HepG2 (cell line): ENCODE measurements around the gene GCNT2. TPM values are rescaled to one million over a fixed set of nuclear protein-coding genes. Genes with fewer than 3 reads are reported as not detected.
"Not testable (repeated sequence)": the region's sequence is repeated elsewhere in the genome, so short reads cannot be mapped to it uniquely, and the experiment has no call there.

Experiments used
- ATAC-seq: fragments of 200-7000 bp; cut with Tn5 transposase; 3 replicates; pipeline ENCODE4 v1.9.1; 2020; ENCODE audit warnings: mild to moderate bottlenecking, moderate library complexity
- BruUV-seq: library from RNA; stranded (reverse); fragments of 400-500 nt; replicated peaks from 2 replicates; lab custom pipeline; 2021; lab: Mats Ljungman, UMichigan
- CTCF ChIA-PET: fragments of 300-600 bp; formaldehyde crosslinking; extraction: SDS; loops from one replicate; lab custom pipeline; 2021; ENCODE audit warnings: low total read pairs, inconsistent platforms, low intra/inter-chr PET ratio; lab: Yijun Ruan, JAX
- POLR2A ChIA-PET: fragments of 350-600 bp; sonication (Branson Sonifier 250); formaldehyde crosslinking; loops from one replicate; lab custom pipeline; 2020; ENCODE audit warnings: antibody characterized with exemption, inconsistent platforms; lab: Yijun Ruan, JAX
- DNase-seq: peaks from one replicate; pipeline ENCODE4 v3.0.0-alpha.2; 2015; ENCODE audit warnings: low spot score
- FAIRE-seq: peaks from 3 replicates; lab custom pipeline; 2011; peaks lifted over from hg19 to GRCh38; lab: Jason Lieb, UNC
- H2AFZ ChIP-seq: one replicate; pipeline ENCODE4 v1.6.1; 2011; ENCODE audit warnings: low read length, inconsistent platforms
- H3K27ac ChIP-seq: fragments of 300-600 bp; 3 replicates; pipeline ENCODE4 v1.8.0; 2011; ENCODE audit warnings: mixed run types, mild to moderate bottlenecking, mixed read lengths, low read length, inconsistent platforms; ENCODE audit not compliant: insufficient read depth; ENCODE audit errors: extremely low read length
- H3K27me3 ChIP-seq, 2 experiments: fragments of 200-600 bp in 1 of 2; 2 replicates in 1 of 2; 3 replicates in 1 of 2; pipeline versions ENCODE4 v1.6.0 to v1.8.0; 2011; ENCODE audit warnings: low read length in 2 of 2, mild to moderate bottlenecking in 2 of 2, moderate library complexity in 2 of 2, inconsistent platforms in 1 of 2; ENCODE audit not compliant: insufficient read depth in 2 of 2, control insufficient read depth in 1 of 2
- H3K36me3 ChIP-seq, 2 experiments: fragments of 200-600 bp in 1 of 2; replicated peaks in 1 of 2; 2 replicates in 1 of 2; 3 replicates in 1 of 2; pipeline versions ENCODE4 v1.5.1 to v1.8.0; 2011; ENCODE audit warnings: low read length in 2 of 2, inconsistent platforms in 1 of 2; ENCODE audit not compliant: insufficient read depth in 2 of 2, control insufficient read depth in 1 of 2
- H3K4me1 ChIP-seq: 2 replicates; pipeline ENCODE4 v1.5.1; 2012; ENCODE audit warnings: low read length, inconsistent platforms; ENCODE audit not compliant: insufficient read depth
- H3K4me2 ChIP-seq: 2 replicates; pipeline ENCODE4 v1.6.0; 2011; ENCODE audit warnings: low read depth, low read length, inconsistent platforms
- H3K4me3 ChIP-seq, 3 experiments: fragments of 200-600 bp in 1 of 3; sonication (generic), shearing (Covaris generic) in 1 of 3; replicated peaks in 1 of 3; 2 replicates each; pipeline ENCODE4 v1.5.1; 2011 to 2016; ENCODE audit warnings: low read length in 3 of 3, inconsistent platforms in 2 of 3, low read depth in 2 of 3, mild to moderate bottlenecking in 2 of 3, control low read depth in 1 of 3, mixed read lengths in 1 of 3; ENCODE audit not compliant: insufficient read depth in 1 of 3
- H3K79me2 ChIP-seq: one replicate; pipeline ENCODE4 v1.6.1; 2011; ENCODE audit warnings: low read length, inconsistent platforms; ENCODE audit not compliant: insufficient read depth
- H3K9ac ChIP-seq: 2 replicates; pipeline ENCODE4 v1.6.0; 2011; ENCODE audit warnings: mild to moderate bottlenecking, low read depth, low read length, inconsistent platforms; ENCODE audit not compliant: insufficient read depth
- H3K9me3 ChIP-seq: 2 replicates; pipeline ENCODE4 v1.5.1; 2012; ENCODE audit warnings: mild to moderate bottlenecking, low read length
- H4K20me1 ChIP-seq: 2 replicates; pipeline ENCODE4 v1.6.0; 2011; ENCODE audit warnings: inconsistent platforms, mild to moderate bottlenecking, low read length, moderate library complexity; ENCODE audit not compliant: insufficient read depth
- CEBPB ChIP-seq: IDR thresholded peaks from 2 replicates; pipeline ENCODE4 v1.6.1; 2011; ENCODE audit warnings: low read depth, low read length, improper control_type of control experiment, borderline replicate concordance
- CEBPG ChIP-seq: IDR thresholded peaks from 2 replicates; pipeline ENCODE4 v1.6.1; 2016
- HMG20B ChIP-seq: conservative IDR thresholded peaks from 2 replicates; pipeline ENCODE4 v1.6.1; 2016; ENCODE audit warnings: missing genetic modification reagents, missing compliant biosample characterization
- MAFK ChIP-seq, 2 experiments: IDR thresholded peaks in 1 of 2; conservative IDR thresholded peaks in 1 of 2; 2 replicates each; pipeline ENCODE4 v1.6.1; 2011; ENCODE audit warnings: improper control_type of control experiment in 2 of 2, low read length in 2 of 2
- NFYB ChIP-seq: sonication (generic); formaldehyde crosslinking; IDR thresholded peaks from 2 replicates; pipeline ENCODE4 v1.4.0; 2020; ENCODE audit warnings: missing genetic modification reagents
- NFYC ChIP-seq: IDR thresholded peaks from 2 replicates; pipeline ENCODE4 v1.6.1; 2016; ENCODE audit warnings: missing genetic modification reagents, missing compliant biosample characterization
- POLR2A ChIP-seq, 2 experiments: IDR thresholded peaks; 2 replicates each; pipeline ENCODE4 v1.6.1; 2011; ENCODE audit warnings: low read depth in 2 of 2, low read length in 2 of 2, mild to moderate bottlenecking in 1 of 2, moderate library complexity in 1 of 2; ENCODE audit not compliant: insufficient read depth in 1 of 2
- SSRP1 ChIP-seq: IDR thresholded peaks from 2 replicates; pipeline ENCODE4 v1.6.1; 2016; ENCODE audit warnings: control low read depth
- ZMYM4 ChIP-seq: sonication (generic); formaldehyde crosslinking; IDR thresholded peaks from 2 replicates; pipeline ENCODE4 v1.8.1; 2023; ENCODE audit warnings: mild to moderate bottlenecking, missing genetic modification reagents
- ZNF260 ChIP-seq: sonication (generic); formaldehyde crosslinking; IDR thresholded peaks from 2 replicates; pipeline ENCODE4 v1.4.0; 2020; ENCODE audit warnings: missing genetic modification reagents, low read depth, mild to moderate bottlenecking, borderline replicate concordance
- ZNF264 ChIP-seq: sonication (generic); formaldehyde crosslinking; IDR thresholded peaks from 2 replicates; pipeline ENCODE4 v1.4.0; 2020; ENCODE audit warnings: missing genetic modification reagents
- ZNF777 ChIP-seq: sonication (generic); formaldehyde crosslinking; IDR thresholded peaks from 2 replicates; pipeline ENCODE4 v1.4.0; 2020; ENCODE audit warnings: missing genetic modification reagents
- WGBS: methylation state at CpG from one replicate; pipeline ENCODE4 v1.1.6; 2017; ENCODE audit warnings: low lambda C conversion rate; 5-methylcytosine and 5-hydroxymethylcytosine counted together
- in situ Hi-C: cut with HindIII; loops from 2 replicates; pipeline ENCODE4 v1.10.0; 2017; ENCODE audit warnings: low pct_unique_long_range_greater_than_20kb; ENCODE audit not compliant: extremely low pct_ligation_motif_present
- intact Hi-C: fragments of 100-400 bp; cut with micrococcal nuclease; formaldehyde crosslinking; loops from one replicate; pipeline ENCODE4 v1.10.0; 2022; ENCODE audit not compliant: unreplicated experiment
- polyA plus RNA-seq, 8 experiments: library from polyadenylated mRNA; depleted of rRNA in 3 of 8; stranded (reverse) in 7 of 8; unstranded in 1 of 8; fragments of >200 nt; fragmentation: Illumina TruSeq in 4 of 8; extraction: Trizol in 4 of 8; gene quantifications; 2 replicates each; pipeline versions ENCODE4 v1.2.1 to v1.2.3, GENCODE V29; 2011 to 2016; ENCODE audit warnings: low read depth in 4 of 8, missing spikeins in 1 of 8, mixed read lengths in 1 of 8; ENCODE audit not compliant: insufficient read depth in 1 of 8
- total RNA-seq, 5 experiments: library from RNA; depleted of rRNA; stranded (reverse); fragments of >200 nt; fragmentation: Illumina TruSeq; extraction: Trizol; gene quantifications; 2 replicates each; pipeline ENCODE4 v1.2.3, GENCODE V29; 2016; ENCODE audit warnings: low read depth in 1 of 5
- TF ChIP-seq, protein P1 (sequence below): sonication (generic); formaldehyde crosslinking; conservative IDR thresholded peaks from 2 replicates; pipeline ENCODE4 v1.8.0; 2022; ENCODE audit warnings: mild to moderate bottlenecking, moderate library complexity, missing genetic modification reagents
- TF ChIP-seq, protein P2 (sequence below): IDR thresholded peaks from 2 replicates; pipeline ENCODE4 v1.6.1; 2016
- TF ChIP-seq, protein P3 (sequence below): IDR thresholded peaks from 2 replicates; pipeline ENCODE4 v1.6.1; 2018; ENCODE audit warnings: missing genetic modification reagents

GCNT2 gene
- total and polyA plus RNA-seq, 2 of the 13 experiments (the other 11 are each of a cell fraction or from before 2014, with no cell fraction given): 11.8 to 31.9 TPM

DNA sequence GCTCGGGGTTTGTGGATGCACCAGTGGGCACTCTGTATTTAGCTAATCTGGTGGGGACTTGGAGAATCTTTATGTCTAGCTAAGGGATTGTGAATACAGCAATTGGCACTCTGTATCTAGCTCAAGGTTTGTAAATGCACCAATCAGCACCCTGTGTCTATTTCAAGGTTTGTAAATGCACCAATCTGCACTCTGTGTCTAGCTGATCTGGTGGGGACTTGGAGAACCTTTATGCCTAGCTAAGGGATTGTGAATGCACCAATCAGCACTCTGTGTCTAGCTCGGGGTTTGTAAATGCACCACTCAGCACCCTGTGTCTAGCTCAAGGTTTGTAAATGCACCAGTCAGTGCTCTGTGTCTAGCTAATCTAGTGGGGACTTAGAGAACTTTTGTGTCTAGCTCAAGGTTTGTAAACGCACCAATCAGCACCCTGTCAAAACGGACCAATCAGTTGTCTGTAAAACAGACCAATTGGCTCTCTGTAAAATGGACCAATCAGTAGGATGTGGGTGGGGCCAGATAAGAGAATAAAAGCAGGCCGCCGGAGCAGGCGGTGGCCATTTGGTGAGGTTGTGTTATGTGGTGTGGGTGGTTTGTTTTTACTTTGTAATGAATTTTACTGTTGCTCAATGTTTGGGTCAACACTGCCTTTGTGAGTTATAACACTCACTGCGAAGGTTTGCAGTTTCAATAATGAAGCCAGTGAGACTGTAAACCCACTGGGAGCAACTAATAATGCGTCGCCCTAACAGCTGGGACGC is 139.5 kb downstream of the GCNT2 start:
- H3K27ac ChIP-seq, H3K4me3 ChIP-seq, H3K9me3 ChIP-seq, H3K27me3 ChIP-seq, H3K36me3 ChIP-seq, H3K4me1 ChIP-seq, intact Hi-C loops, FAIRE-seq, CTCF ChIA-PET, BruUV-seq, H2AFZ ChIP-seq, in situ Hi-C loops, H3K79me2 ChIP-seq, H3K9ac ChIP-seq, H4K20me1 ChIP-seq: not testable (repeated sequence)
- 40% methylated on average over 11 of the region's 11 CpGs for WGBS
- peak; percentile 66 for ATAC-seq
- POLR2A ChIA-PET: interaction anchor here (1.0 to 1.5 kb wide), 4 partner anchors 34 to 182 kb away, joined by 3 to 5 read pairs (median 4); partner anchors contain the start of genes PAK1IP1 and TMEM14B
- peak; percentile 6 for DNase-seq
- TF ChIP-seq NFYB (CRISPR knock-in tag) (peak; percentile 76), NFYC (CRISPR knock-in tag) (peak; percentile 65), ZMYM4 (CRISPR knock-in tag) (peak; percentile 34; the same call in 1 of the 2 replicates), CEBPG (0 out of 2 replicates have a peak, but pooled peaks have one; percentile 25), MAFK (conservative IDR thresholded peaks at IDR 0.05 in 1 of 2, IDR thresholded peaks at IDR 0.05 in 1 of 2; ENCODE audit: low read length in 2 of 2) (peak in 1 of 2 experiments; percentile 0; a peak in 1 of 4 replicates), POLR2A (IDR thresholded peaks at IDR 0.05; ENCODE audit: insufficient read depth in 1 of 2, low read depth in 2 of 2, low read length in 2 of 2) (peak in 1 of 2 experiments; percentile 44; a peak in 1 of 4 replicates), CEBPB (peak; percentile 53; the same call in 1 of the 2 replicates)
- H3K4me2 ChIP-seq: peak overlapping the region; percentile 35; the same call in 1 of the 2 replicates

DNA sequence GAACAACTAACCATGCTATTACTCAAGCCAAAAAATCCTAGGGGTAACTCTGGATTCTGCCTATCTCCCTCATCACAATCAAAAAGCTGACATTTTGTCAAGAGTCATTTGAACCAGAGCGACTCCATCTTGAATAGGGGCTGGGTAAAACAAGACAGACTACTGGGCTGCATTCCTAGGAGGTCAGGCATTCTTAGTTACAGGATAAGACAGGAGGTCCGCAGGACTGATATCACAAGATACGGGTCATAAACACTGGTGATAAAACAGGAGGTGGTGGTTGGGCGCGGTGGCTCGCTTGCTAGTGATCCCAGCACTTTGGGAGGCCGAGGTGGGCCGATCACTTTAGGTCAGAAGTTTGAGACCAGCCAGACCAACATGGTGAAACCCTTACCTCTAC is 141.1 kb downstream of the GCNT2 start:
- no peak overlapping the region for H3K4me3 ChIP-seq
- H3K27me3 ChIP-seq: peaks cover 0 to 6% of the 10 kb centered on the region in 2 experiments; a peak in 3 of 5 replicates
- DNase-seq: no peak
- no peak overlapping the region for H3K9ac ChIP-seq
- H3K36me3 ChIP-seq: no peaks in the 10 kb centered on the region
- H3K9me3 ChIP-seq: no peaks in the 10 kb centered on the region
- BruUV-seq: no TSS peak
- in situ Hi-C loops (no loop called here), intact Hi-C loops (no loop called here)
- H2AFZ ChIP-seq: no peak overlapping the region
- FAIRE-seq: no peak
- WGBS: 50% methylated on average over 8 of the region's 8 CpGs
- no peaks in the 10 kb centered on the region for H4K20me1 ChIP-seq
- no peak overlapping the region for H3K4me2 ChIP-seq
- ChIA-PET POLR2A (no interaction called here), CTCF (no interaction called here)
- ATAC-seq: no peak
- H3K79me2 ChIP-seq: no peaks in the 10 kb centered on the region
- H3K27ac ChIP-seq: no peak overlapping the region
- 0 out of 2 replicates have a peak, but pooled peaks cover 6% of the 10 kb centered on the region for H3K4me1 ChIP-seq
- TF ChIP-seq, protein P1, sequence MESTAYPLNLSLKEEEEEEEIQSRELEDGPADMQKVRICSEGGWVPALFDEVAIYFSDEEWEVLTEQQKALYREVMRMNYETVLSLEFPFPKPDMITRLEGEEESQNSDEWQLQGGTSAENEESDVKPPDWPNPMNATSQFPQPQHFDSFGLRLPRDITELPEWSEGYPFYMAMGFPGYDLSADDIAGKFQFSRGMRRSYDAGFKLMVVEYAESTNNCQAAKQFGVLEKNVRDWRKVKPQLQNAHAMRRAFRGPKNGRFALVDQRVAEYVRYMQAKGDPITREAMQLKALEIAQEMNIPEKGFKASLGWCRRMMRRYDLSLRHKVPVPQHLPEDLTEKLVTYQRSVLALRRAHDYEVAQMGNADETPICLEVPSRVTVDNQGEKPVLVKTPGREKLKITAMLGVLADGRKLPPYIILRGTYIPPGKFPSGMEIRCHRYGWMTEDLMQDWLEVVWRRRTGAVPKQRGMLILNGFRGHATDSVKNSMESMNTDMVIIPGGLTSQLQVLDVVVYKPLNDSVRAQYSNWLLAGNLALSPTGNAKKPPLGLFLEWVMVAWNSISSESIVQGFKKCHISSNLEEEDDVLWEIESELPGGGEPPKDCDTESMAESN (CRISPR knock-in tag): no peak
- TF ChIP-seq, protein P2, sequence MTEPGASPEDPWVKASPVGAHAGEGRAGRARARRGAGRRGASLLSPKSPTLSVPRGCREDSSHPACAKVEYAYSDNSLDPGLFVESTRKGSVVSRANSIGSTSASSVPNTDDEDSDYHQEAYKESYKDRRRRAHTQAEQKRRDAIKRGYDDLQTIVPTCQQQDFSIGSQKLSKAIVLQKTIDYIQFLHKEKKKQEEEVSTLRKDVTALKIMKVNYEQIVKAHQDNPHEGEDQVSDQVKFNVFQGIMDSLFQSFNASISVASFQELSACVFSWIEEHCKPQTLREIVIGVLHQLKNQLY (CRISPR knock-in tag): no peak
- TF ChIP-seq ZNF264 (CRISPR knock-in tag) (no peak), ZNF777 (CRISPR knock-in tag) (no peak), HMG20B (CRISPR knock-in tag) (no peak), SSRP1 (no peak), ZNF260 (CRISPR knock-in tag) (no peak)
- TF ChIP-seq, protein P3, sequence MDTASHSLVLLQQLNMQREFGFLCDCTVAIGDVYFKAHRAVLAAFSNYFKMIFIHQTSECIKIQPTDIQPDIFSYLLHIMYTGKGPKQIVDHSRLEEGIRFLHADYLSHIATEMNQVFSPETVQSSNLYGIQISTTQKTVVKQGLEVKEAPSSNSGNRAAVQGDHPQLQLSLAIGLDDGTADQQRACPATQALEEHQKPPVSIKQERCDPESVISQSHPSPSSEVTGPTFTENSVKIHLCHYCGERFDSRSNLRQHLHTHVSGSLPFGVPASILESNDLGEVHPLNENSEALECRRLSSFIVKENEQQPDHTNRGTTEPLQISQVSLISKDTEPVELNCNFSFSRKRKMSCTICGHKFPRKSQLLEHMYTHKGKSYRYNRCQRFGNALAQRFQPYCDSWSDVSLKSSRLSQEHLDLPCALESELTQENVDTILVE (CRISPR knock-in tag): no peak
